ENCODE results near the gene BACH2. TPM values are rescaled to one million over a fixed set of nuclear protein-coding genes. Genes with fewer than 3 reads are reported as not detected.
"Not testable (repeated sequence)": the region's sequence is repeated elsewhere in the genome, so short reads cannot be mapped to it uniquely, and the experiment has no call there.

BACH2 gene
- total RNA-seq, 4 donors from 2014 or later: 4.2 to 9.8 (median 5.8) TPM

- Histone ChIP-seq H3K27me3 (no peaks in the 10 kb centered on the region), H3K9me3 (no peaks in the 10 kb centered on the region), H3K27ac (replicated peaks in 1 of 4) (no peak overlapping the region), H3K4me3 (no peak overlapping the region), H3K4me1 (peaks cover 0 to 8% (median 7%) of the 10 kb centered on the region in 4 donors), H3K36me3 (no peaks in the 10 kb centered on the region)
- no peak for DNase-seq (ENCODE audit: extremely low spot score)
- no peak for TF ChIP-seq POLR2A (IDR thresholded peaks at IDR 0.05; ENCODE audit: low read depth)
- TF ChIP-seq, protein P1, sequence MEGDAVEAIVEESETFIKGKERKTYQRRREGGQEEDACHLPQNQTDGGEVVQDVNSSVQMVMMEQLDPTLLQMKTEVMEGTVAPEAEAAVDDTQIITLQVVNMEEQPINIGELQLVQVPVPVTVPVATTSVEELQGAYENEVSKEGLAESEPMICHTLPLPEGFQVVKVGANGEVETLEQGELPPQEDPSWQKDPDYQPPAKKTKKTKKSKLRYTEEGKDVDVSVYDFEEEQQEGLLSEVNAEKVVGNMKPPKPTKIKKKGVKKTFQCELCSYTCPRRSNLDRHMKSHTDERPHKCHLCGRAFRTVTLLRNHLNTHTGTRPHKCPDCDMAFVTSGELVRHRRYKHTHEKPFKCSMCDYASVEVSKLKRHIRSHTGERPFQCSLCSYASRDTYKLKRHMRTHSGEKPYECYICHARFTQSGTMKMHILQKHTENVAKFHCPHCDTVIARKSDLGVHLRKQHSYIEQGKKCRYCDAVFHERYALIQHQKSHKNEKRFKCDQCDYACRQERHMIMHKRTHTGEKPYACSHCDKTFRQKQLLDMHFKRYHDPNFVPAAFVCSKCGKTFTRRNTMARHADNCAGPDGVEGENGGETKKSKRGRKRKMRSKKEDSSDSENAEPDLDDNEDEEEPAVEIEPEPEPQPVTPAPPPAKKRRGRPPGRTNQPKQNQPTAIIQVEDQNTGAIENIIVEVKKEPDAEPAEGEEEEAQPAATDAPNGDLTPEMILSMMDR (IDR thresholded peaks at IDR 0.05): no peak
- TF ChIP-seq EP300 (IDR thresholded peaks at IDR 0.05): no peak
- TF ChIP-seq POLR2AphosphoS5 (IDR thresholded peaks at IDR 0.05): no peak
- 94% methylated on average over 9 of the region's 9 CpGs for WGBS
- intact Hi-C loops (cut with DNase I): loop anchor here (5.0 to 10.0 kb wide), 2 partner anchors 113 to 325 kb away; partner anchors contain the start of gene BACH2
These were observed 324.6 kb downstream of the BACH2 start for GRCh38 chr6:89972025-89972381.

- not testable (repeated sequence) for H3K9me3 ChIP-seq; H3K27ac ChIP-seq (replicated peaks in 1 of 4); H3K36me3 ChIP-seq; H3K4me1 ChIP-seq; H3K4me3 ChIP-seq; H3K27me3 ChIP-seq; DNase-seq (ENCODE audit: extremely low spot score)
- intact Hi-C loops (cut with DNase I): loop anchor here (2.0 to 10.0 kb wide), 4 partner anchors 113 to 507 kb away; partner anchors contain the start of gene BACH2
- WGBS: 94% methylated on average over 9 of the region's 9 CpGs
These were observed 325.2 kb downstream of the BACH2 start for GRCh38 chr6:89971338-89972024.

- Histone ChIP-seq H3K27ac (replicated peaks in 1 of 4) (no peak overlapping the region), H3K9me3 (no peaks in the 10 kb centered on the region), H3K27me3 (no peaks in the 10 kb centered on the region), H3K36me3 (no peaks in the 10 kb centered on the region), H3K4me3 (no peak overlapping the region), H3K4me1 (peaks cover 0 to 8% (median 7%) of the 10 kb centered on the region in 4 donors)
- 19% methylated on average over 8 of the region's 8 CpGs for WGBS
- no peak for TF ChIP-seq POLR2AphosphoS5 (IDR thresholded peaks at IDR 0.05)
- TF ChIP-seq, protein P1 (IDR thresholded peaks at IDR 0.05): peak; percentile 64 to 73 (median 67)
- no peak for TF ChIP-seq EP300 (IDR thresholded peaks at IDR 0.05)
- TF ChIP-seq POLR2A (IDR thresholded peaks at IDR 0.05; ENCODE audit: low read depth): no peak
- DNase-seq (ENCODE audit: extremely low spot score): no peak
- intact Hi-C loops (cut with DNase I): loop anchor here (2.0 to 10.0 kb wide), 4 partner anchors 114 to 508 kb away; partner anchors contain the start of gene BACH2
These were observed 325.9 kb downstream of the BACH2 start for GRCh38 chr6:89970609-89971337.

- Histone ChIP-seq H3K36me3 (no peaks in the 10 kb centered on the region), H3K4me1 (peaks cover 0 to 8% (median 7%) of the 10 kb centered on the region in 4 donors), H3K27me3 (no peaks in the 10 kb centered on the region), H3K4me3 (no peak overlapping the region), H3K27ac (replicated peaks in 1 of 4) (no peak overlapping the region), H3K9me3 (no peaks in the 10 kb centered on the region)
- TF ChIP-seq, protein P1 (IDR thresholded peaks at IDR 0.05): no peak
- TF ChIP-seq EP300 (IDR thresholded peaks at IDR 0.05) (no peak), POLR2A (IDR thresholded peaks at IDR 0.05; ENCODE audit: low read depth) (no peak), POLR2AphosphoS5 (IDR thresholded peaks at IDR 0.05) (no peak)
- WGBS: 85% methylated on average over 7 of the region's 7 CpGs
- intact Hi-C loops (cut with DNase I): loop anchor here (2.0 to 10.0 kb wide), 4 partner anchors 115 to 509 kb away; partner anchors contain the start of gene BACH2
- DNase-seq (ENCODE audit: extremely low spot score): no peak
These were observed 326.6 kb downstream of the BACH2 start for GRCh38 chr6:89970072-89970471.

DNA sequence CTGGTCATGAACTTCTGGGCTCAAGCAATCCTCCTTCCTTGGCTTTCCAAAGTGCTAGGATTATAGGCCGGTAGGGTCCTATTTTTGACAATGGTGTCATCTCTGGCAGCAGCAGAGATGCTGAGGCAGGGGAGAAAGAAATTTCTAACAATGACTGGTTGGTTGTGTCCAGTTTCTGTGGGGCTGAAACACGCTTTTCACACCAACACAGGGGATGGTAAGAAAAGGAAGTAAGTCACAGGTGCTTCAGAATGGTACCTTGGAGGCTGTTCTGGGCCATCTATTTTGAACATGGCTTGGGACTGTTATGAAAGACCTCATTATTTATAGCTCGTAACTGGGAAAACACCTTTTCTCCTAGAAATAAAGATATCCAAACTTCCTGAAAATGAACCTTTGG lies 329.7 kb downstream of the BACH2 start:
- peaks cover 0 to 8% (median 7%) of the 10 kb centered on the region in 4 donors for H3K4me1 ChIP-seq
- no peak overlapping the region for H3K4me3 ChIP-seq
- H3K27ac ChIP-seq (replicated peaks in 1 of 4): no peak overlapping the region
- TF ChIP-seq, protein P1 (IDR thresholded peaks at IDR 0.05): no peak
- TF ChIP-seq EP300 (IDR thresholded peaks at IDR 0.05) (no peak), POLR2A (IDR thresholded peaks at IDR 0.05; ENCODE audit: low read depth) (no peak), POLR2AphosphoS5 (IDR thresholded peaks at IDR 0.05) (no peak)
- H3K9me3 ChIP-seq: no peaks in the 10 kb centered on the region
- DNase-seq (ENCODE audit: extremely low spot score): no peak
- intact Hi-C loops (cut with DNase I): no loop called here
- no peaks in the 10 kb centered on the region for H3K36me3 ChIP-seq
- H3K27me3 ChIP-seq: no peaks in the 10 kb centered on the region
- whole genome bisulfite sequencing: 93% methylated on average over 3 of the region's 3 CpGs
